Hepatocyte (in vitro differentiated cells): Measurements from ENCODE around the gene LYSMD4.

ENCODE experiments used
- EZH2 ChIP-seq: fragments of 200-600 bp; sonication (generic); IDR thresholded peaks from 2 replicates; pipeline ENCODE4 v1.6.1; 2016; ENCODE audit warnings: antibody characterized with exemption, mild to moderate bottlenecking, borderline replicate concordance
- EZH2phosphoT487 ChIP-seq: fragments of 200-600 bp; sonication (generic); IDR thresholded peaks from one replicate; pipeline ENCODE4 v1.6.1; 2018; ENCODE audit warnings: antibody characterized with exemption, mild to moderate bottlenecking, low read depth, moderate library complexity; ENCODE audit not compliant: unreplicated experiment, severe bottlenecking
- TF ChIP-seq, protein P1 (sequence below): fragments of 200-600 bp; sonication (generic); IDR thresholded peaks from 2 replicates; pipeline ENCODE4 v1.5.1; 2016; ENCODE audit warnings: antibody characterized with exemption, mild to moderate bottlenecking; ENCODE audit not compliant: poor library complexity

DNA sequence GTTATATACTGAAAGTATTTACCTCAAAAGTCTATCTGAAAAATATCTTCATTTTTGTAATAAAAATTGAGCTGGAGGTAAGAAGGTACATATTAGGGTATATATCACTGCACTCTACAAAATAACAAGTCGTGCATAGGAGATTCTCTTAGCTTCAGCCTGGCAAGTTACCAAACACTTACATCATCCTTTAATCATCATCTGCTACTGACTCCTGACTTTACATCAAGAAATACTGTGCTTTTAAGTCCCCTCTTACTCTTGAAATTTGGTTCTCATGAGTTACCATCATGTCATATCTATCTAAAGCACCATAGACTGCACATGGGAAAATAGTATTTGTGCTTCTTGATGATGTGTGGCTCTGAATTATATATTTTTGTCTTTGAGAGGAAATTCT, 50.8 kb downstream of the LYSMD4 start:
- TF ChIP-seq, protein P1, sequence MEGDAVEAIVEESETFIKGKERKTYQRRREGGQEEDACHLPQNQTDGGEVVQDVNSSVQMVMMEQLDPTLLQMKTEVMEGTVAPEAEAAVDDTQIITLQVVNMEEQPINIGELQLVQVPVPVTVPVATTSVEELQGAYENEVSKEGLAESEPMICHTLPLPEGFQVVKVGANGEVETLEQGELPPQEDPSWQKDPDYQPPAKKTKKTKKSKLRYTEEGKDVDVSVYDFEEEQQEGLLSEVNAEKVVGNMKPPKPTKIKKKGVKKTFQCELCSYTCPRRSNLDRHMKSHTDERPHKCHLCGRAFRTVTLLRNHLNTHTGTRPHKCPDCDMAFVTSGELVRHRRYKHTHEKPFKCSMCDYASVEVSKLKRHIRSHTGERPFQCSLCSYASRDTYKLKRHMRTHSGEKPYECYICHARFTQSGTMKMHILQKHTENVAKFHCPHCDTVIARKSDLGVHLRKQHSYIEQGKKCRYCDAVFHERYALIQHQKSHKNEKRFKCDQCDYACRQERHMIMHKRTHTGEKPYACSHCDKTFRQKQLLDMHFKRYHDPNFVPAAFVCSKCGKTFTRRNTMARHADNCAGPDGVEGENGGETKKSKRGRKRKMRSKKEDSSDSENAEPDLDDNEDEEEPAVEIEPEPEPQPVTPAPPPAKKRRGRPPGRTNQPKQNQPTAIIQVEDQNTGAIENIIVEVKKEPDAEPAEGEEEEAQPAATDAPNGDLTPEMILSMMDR = no peak
- TF ChIP-seq EZH2 = no peak
- TF ChIP-seq EZH2phosphoT487 = no peak
